GM21717 (cell line): ENCODE data around the gene CYP46A1.

Experiments
- ATAC-seq: cut with Tn5 transposase; IDR thresholded peaks from one replicate; pipeline ENCODE4 v1.9.1; 2021; ENCODE audit warnings: mild to moderate bottlenecking, moderate library complexity; ENCODE audit not compliant: unreplicated experiment

Gene CYP46A1

GRCh38 chr14:99741227-99741976 lies 57.3 kb downstream of the CYP46A1 start:
- no peak for ATAC-seq

GRCh38 chr14:99742074-99742473 lies 58.0 kb downstream of the CYP46A1 start:
- no peak for ATAC-seq

- ATAC-seq = no peak
Measured at GRCh38 chr14:99742509-99743487, 58.7 kb downstream of the CYP46A1 start.

GRCh38 chr14:99744199-99744872 lies 60.2 kb downstream of the CYP46A1 start:
- no peak for ATAC-seq

GRCh38 chr14:99744873-99745224 lies 60.8 kb downstream of the CYP46A1 start:
- ATAC-seq = no peak

GRCh38 chr14:99745307-99745951 lies 61.3 kb downstream of the CYP46A1 start:
- no peak for ATAC-seq

GRCh38 chr14:99747167-99747566 lies 63.1 kb downstream of the CYP46A1 start:
- ATAC-seq = no peak

GRCh38 chr14:99747582-99748330 lies 63.7 kb downstream of the CYP46A1 start:
- no peak for ATAC-seq

- ATAC-seq = no peak
Measured at GRCh38 chr14:99748529-99748928, 64.4 kb downstream of the CYP46A1 start.

- no peak for ATAC-seq
Measured at GRCh38 chr14:99749142-99749541, 65.0 kb downstream of the CYP46A1 start.

- ATAC-seq = no peak
Measured at GRCh38 chr14:99749763-99750715, 65.9 kb downstream of the CYP46A1 start.

GRCh38 chr14:99750746-99751450 lies 66.8 kb downstream of the CYP46A1 start:
- ATAC-seq = no peak

- ATAC-seq = no peak
Measured at GRCh38 chr14:99751539-99752485, 67.7 kb downstream of the CYP46A1 start.

- ATAC-seq = no peak
Measured at GRCh38 chr14:99752486-99753121, 68.5 kb downstream of the CYP46A1 start.

GRCh38 chr14:99753225-99754140 lies 69.4 kb downstream of the CYP46A1 start:
- no peak for ATAC-seq
